ENCODE measurements around the gene PRKG2.

- TF ChIP-seq POLR2A (IDR thresholded peaks at IDR 0.05) = no peak
- TF ChIP-seq CTCF (IDR thresholded peaks at IDR 0.05) = no peak
These were observed 10.5 kb downstream of the PRKG2 start for GRCh38 chr4:81204571-81204970.
